Loucy (cell line): ENCODE measurements around the gene ZNF469.

Experiments
- H2AFZ ChIP-seq: fragments of 200-600 bp; sonication (generic); 2 replicates; pipeline ENCODE4 v1.6.0; 2016; ENCODE audit warnings: antibody characterized with exemption, mild to moderate bottlenecking, low read length, moderate library complexity
- H3F3A ChIP-seq: fragments of 200-600 bp; 2 replicates; pipeline ENCODE4 v1.6.0; 2016; ENCODE audit warnings: antibody characterized with exemption, low read depth, mild to moderate bottlenecking
- H3K27me3 ChIP-seq: fragments of 200-600 bp; sonication (generic); 2 replicates; pipeline ENCODE4 v1.6.1; 2014; ENCODE audit warnings: low read length, mild to moderate bottlenecking; ENCODE audit not compliant: insufficient read depth, poor library complexity, severe bottlenecking
- H3K36me3 ChIP-seq: fragments of 200-600 bp; sonication (generic); 2 replicates; pipeline ENCODE4 v1.6.1; 2016; ENCODE audit warnings: low read length; ENCODE audit not compliant: insufficient read depth
- H3K4me1 ChIP-seq: fragments of 200-600 bp; sonication (generic); 2 replicates; pipeline ENCODE4 v1.5.1; 2014; ENCODE audit warnings: low read length, mild to moderate bottlenecking; ENCODE audit not compliant: insufficient read depth, poor library complexity, severe bottlenecking
- H3K4me2 ChIP-seq: fragments of 200-600 bp; sonication (generic); 2 replicates; pipeline ENCODE4 v1.6.0; 2014; ENCODE audit warnings: antibody characterized with exemption, low read length, low read depth, mild to moderate bottlenecking; ENCODE audit not compliant: poor library complexity, severe bottlenecking
- H3K4me3 ChIP-seq: fragments of 200-600 bp; sonication (generic); 2 replicates; pipeline ENCODE4 v1.5.1; 2014; ENCODE audit warnings: low read length, mild to moderate bottlenecking, mixed read lengths; ENCODE audit not compliant: poor library complexity, severe bottlenecking
- H3K79me2 ChIP-seq: fragments of 200-600 bp; sonication (generic); 2 replicates; pipeline ENCODE4 v1.6.1; 2014; ENCODE audit warnings: low read length; ENCODE audit not compliant: insufficient read depth
- H3K9ac ChIP-seq: fragments of 200-600 bp; sonication (generic); 2 replicates; pipeline ENCODE4 v1.6.0; 2014; ENCODE audit warnings: mild to moderate bottlenecking, low read depth, low read length, moderate library complexity; ENCODE audit not compliant: poor library complexity, severe bottlenecking
- H3K9me2 ChIP-seq: fragments of 200-600 bp; sonication (generic); replicated peaks from 2 replicates; pipeline ENCODE4 v1.6.1; 2016; ENCODE audit warnings: low read depth, low read length, mixed read lengths
- H3K9me3 ChIP-seq: fragments of 200-600 bp; sonication (generic); 2 replicates; pipeline ENCODE4 v1.6.1; 2014; ENCODE audit warnings: mild to moderate bottlenecking, antibody characterized with exemption, low read length, low read depth; ENCODE audit not compliant: insufficient read depth
- H4K20me1 ChIP-seq: fragments of 200-600 bp; sonication (generic); 2 replicates; pipeline ENCODE4 v1.6.0; 2014; ENCODE audit warnings: antibody characterized with exemption, low read length, mild to moderate bottlenecking; ENCODE audit not compliant: insufficient read depth, poor library complexity, severe bottlenecking
- CTCF ChIP-seq: fragments of 200-600 bp; sonication (generic); conservative IDR thresholded peaks from 2 replicates; pipeline ENCODE4 v1.5.1; 2014; ENCODE audit warnings: mild to moderate bottlenecking, antibody characterized with exemption, low read length
- EZH2phosphoT487 ChIP-seq: fragments of 200-600 bp; IDR thresholded peaks from 2 replicates; pipeline ENCODE4 v1.6.1; 2018; ENCODE audit warnings: antibody characterized with exemption, mild to moderate bottlenecking, moderate library complexity, borderline replicate concordance

Gene ZNF469

GRCh38 chr16:88400186-88400585 is 17.4 kb downstream of the ZNF469 start:
- no peaks in the 10 kb centered on the region for H3F3A ChIP-seq
- H3K36me3 ChIP-seq, result no peaks in the 10 kb centered on the region
- H2AFZ ChIP-seq, result no peak overlapping the region
- H3K79me2 ChIP-seq, result no peaks in the 10 kb centered on the region
- no peak overlapping the region for H3K4me2 ChIP-seq
- no peaks in the 10 kb centered on the region for H3K9me3 ChIP-seq
- TF ChIP-seq CTCF, result no peak
- H3K4me1 ChIP-seq, result no peaks in the 10 kb centered on the region
- H3K9ac ChIP-seq, result no peak overlapping the region
- no peaks in the 10 kb centered on the region for H3K9me2 ChIP-seq
- no peak overlapping the region for H3K4me3 ChIP-seq
- no peaks in the 10 kb centered on the region for H4K20me1 ChIP-seq
- H3K27me3 ChIP-seq, result no peaks in the 10 kb centered on the region

GRCh38 chr16:88401604-88402246 is 19.0 kb downstream of the ZNF469 start:
- TF ChIP-seq CTCF (no peak), EZH2phosphoT487 (no peak)
- no peaks in the 10 kb centered on the region for H4K20me1 ChIP-seq

GRCh38 chr16:88402551-88403240 is 19.9 kb downstream of the ZNF469 start:
- no peaks in the 10 kb centered on the region for H3K4me1 ChIP-seq
- no peak for TF ChIP-seq CTCF
- no peak overlapping the region for H3K9ac ChIP-seq
- H3K27me3 ChIP-seq, result no peaks in the 10 kb centered on the region
- no peaks in the 10 kb centered on the region for H3F3A ChIP-seq
- no peaks in the 10 kb centered on the region for H3K36me3 ChIP-seq
- H2AFZ ChIP-seq, result no peak overlapping the region
- no peaks in the 10 kb centered on the region for H3K79me2 ChIP-seq
- H3K4me2 ChIP-seq, result no peak overlapping the region
- H3K9me2 ChIP-seq, result no peaks in the 10 kb centered on the region
- H4K20me1 ChIP-seq, result no peaks in the 10 kb centered on the region
- no peak overlapping the region for H3K4me3 ChIP-seq
- H3K9me3 ChIP-seq, result no peaks in the 10 kb centered on the region

More at GRCh38 chr16:88401604-88402246, 19.0 kb downstream of the ZNF469 start:
- Histone ChIP-seq H3K27me3 (no peaks in the 10 kb centered on the region), H3K9me2 (no peaks in the 10 kb centered on the region), H3F3A (no peaks in the 10 kb centered on the region), H3K79me2 (no peaks in the 10 kb centered on the region), H3K4me2 (no peak overlapping the region), H3K36me3 (no peaks in the 10 kb centered on the region), H2AFZ (no peak overlapping the region), H3K4me1 (no peaks in the 10 kb centered on the region), H3K9me3 (no peaks in the 10 kb centered on the region), H3K9ac (no peak overlapping the region), H3K4me3 (no peak overlapping the region)
